Lower leg skin (tissue), 3 donors: Measurements from ENCODE around the gene CTNS.

Source experiments
- CTCF ChIP-seq, 3 donors: fragments of 450-650 bp; IDR thresholded peaks; one replicate each; pipeline ENCODE4 v1.5.1; 2016; ENCODE audit warnings: antibody characterized with exemption in 3 of 3, mild to moderate bottlenecking in 3 of 3, moderate library complexity in 2 of 3
- POLR2A ChIP-seq, 2 donors: fragments of 450-650 bp; IDR thresholded peaks; one replicate each; pipeline ENCODE4 v1.6.1; 2016 to 2017; ENCODE audit warnings: antibody characterized with exemption in 2 of 2, mild to moderate bottlenecking in 1 of 2, moderate library complexity in 1 of 2

GRCh38 chr17:3609689-3610088 is 26.9 kb upstream of the CTNS start:
- TF ChIP-seq CTCF (IDR thresholded peaks at IDR 0.05) (no peak), POLR2A (IDR thresholded peaks at IDR 0.05) (no peak)
